RWPE1 (cell line): ENCODE data around the gene OGFR.
A peak's percentile ranks its signal among the peaks of the same experiment; 100 is the strongest.

Source experiments
- CTCF ChIA-PET: fragments of 350-600 bp; sonication (Branson Sonifier 250); formaldehyde crosslinking; extraction: SDS; loops from one replicate; lab custom pipeline; 2021; lab: Yijun Ruan, JAX
- POLR2A ChIA-PET: fragments of 400-600 bp; formaldehyde crosslinking; extraction: SDS; loops from one replicate; lab custom pipeline; 2020; ENCODE audit warnings: antibody characterized with exemption; ENCODE audit not compliant: low non-redundant PET; lab: Yijun Ruan, JAX
- DNase-seq: peaks from one replicate; pipeline ENCODE4 v3.0.0; 2012; ENCODE audit warnings: low spot score
- H3K27ac ChIP-seq: fragments of 450-650 bp; 2 replicates; pipeline ENCODE4 v1.5.1; 2017
- CTCF ChIP-seq: fragments of 450-650 bp; conservative IDR thresholded peaks from 2 replicates; pipeline ENCODE4 v1.5.1; 2017; ENCODE audit warnings: low read depth, mild to moderate bottlenecking

Gene OGFR

DNA sequence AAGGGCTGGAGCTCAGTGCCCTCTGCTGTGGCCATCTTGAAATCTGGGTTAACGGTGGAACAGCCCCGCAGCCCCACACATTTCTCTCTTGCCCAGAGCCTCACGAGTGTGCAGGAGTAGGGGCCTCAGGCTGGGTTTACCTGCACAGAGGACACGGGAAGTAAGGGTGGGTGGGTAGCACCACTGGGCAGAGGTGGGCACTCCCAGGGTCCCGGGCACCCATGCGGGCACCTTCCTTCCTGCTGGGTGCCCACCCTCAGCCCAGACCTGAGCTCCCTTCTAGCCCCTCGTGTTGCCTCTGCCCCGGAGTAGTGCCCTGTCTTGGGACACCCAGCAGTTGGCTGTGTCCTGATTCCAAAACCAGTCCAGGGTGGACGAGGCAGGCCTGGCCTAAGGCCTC is 23.4 kb downstream of the OGFR start:
- no peak for DNase-seq
- peak overlapping the region; percentile 10; the same call in 1 of the 2 replicates for H3K27ac ChIP-seq
- ChIA-PET POLR2A (interaction anchor here (0.6 kb wide), 1 partner anchor 21 kb away, joined by 3 read pairs; no protein-coding TSS in a partner anchor), CTCF (interaction anchor here (0.6 kb wide), 1 partner anchor 36 kb away, joined by 3 read pairs; no protein-coding TSS in a partner anchor)
- no peak for TF ChIP-seq CTCF

DNA sequence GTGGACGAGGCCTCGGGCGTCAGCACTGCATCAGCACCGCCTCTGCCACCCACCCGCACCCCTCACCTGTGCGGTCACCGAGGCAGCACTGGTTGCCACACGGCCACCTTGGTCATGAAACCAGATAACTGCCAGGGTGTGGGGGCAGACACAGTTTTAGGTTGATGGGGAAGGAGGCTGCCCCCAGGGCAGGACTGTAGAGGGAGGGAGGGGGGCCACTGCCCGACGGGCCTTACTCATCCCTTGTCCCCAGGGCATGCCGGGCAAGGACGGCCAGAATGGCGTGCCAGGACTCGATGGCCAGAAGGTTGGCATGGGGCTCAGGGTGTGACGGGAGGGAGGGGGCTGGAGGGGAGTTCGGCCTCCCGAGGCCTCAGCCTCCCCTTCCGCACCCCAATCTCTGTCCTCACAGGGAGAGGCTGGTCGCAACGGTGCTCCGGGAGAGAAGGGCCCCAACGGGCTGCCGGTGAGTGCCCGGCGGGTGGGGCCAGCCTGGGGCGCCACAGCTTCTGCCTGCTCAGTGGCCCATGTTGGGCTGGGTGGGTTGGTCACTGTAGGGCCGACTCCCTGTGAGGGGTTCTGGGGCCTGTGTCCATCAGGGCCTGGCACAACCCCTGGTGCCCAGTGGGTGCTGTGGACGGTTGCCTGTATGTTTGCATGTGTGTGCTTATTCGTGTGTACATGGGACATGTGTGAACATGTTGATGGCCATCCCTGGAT is 24.0 kb downstream of the OGFR start:
- CTCF ChIA-PET = interaction anchor here (0.5 to 0.6 kb wide), 3 partner anchors 36 to 180 kb away, joined by 3 read pairs; no protein-coding TSS in a partner anchor
- POLR2A ChIA-PET = no interaction called here
- no peak for TF ChIP-seq CTCF
- DNase-seq = no peak
- H3K27ac ChIP-seq = peak overlapping the region; percentile 10

DNA sequence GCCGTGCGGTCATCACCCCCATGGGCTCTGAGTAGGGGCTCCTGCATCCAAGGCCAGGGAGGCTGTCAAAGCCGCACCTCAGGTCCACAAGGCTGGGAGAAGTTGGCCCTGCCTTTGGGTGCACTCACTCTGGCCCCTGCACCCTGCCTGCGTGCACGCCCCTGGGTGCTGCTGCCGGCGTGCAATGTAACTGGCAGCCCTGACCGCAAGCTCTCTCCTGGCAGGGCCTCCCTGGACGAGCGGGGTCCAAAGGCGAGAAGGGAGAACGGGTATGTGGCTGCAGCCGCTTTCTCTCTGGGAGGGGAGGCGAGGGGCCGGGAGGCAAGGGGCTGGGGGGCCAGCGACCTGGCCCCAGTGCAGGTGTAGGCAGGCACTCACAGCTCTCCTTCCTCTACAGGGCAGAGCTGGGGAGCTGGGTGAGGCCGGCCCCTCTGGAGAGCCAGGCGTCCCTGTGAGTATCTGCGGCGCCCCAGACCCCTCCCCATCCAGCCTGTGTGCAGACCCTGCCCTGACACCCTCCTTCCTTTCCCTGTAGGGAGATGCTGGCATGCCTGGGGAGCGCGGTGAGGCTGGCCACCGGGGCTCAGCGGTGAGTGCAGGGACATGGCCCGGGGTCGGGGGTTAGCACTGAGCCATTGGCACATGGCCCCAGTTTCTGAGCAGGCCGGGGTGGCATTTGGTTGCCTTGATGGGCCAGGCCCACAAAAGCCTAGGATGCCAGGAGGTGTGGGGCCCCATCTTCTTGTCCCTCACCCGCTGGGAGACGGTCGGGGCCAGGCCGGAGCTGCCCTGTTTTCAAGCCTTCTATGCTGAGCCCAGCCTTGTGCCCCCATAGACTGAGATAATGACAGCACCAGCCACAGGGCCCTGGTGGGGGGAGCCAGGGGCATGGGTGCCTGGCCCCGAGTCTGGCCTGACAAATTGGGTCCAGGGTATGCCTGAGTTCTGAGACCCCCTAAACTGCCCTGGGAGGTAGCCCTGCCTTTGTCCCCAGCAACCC is 24.9 kb downstream of the OGFR start:
- peak overlapping the region; percentile 10 for H3K27ac ChIP-seq
- ChIA-PET CTCF (interaction anchor here (0.5 to 0.6 kb wide), 2 partner anchors 46 to 179 kb away, joined by 3 read pairs; no protein-coding TSS in a partner anchor), POLR2A (no interaction called here)
- no peak for DNase-seq
- TF ChIP-seq CTCF = no peak

DNA sequence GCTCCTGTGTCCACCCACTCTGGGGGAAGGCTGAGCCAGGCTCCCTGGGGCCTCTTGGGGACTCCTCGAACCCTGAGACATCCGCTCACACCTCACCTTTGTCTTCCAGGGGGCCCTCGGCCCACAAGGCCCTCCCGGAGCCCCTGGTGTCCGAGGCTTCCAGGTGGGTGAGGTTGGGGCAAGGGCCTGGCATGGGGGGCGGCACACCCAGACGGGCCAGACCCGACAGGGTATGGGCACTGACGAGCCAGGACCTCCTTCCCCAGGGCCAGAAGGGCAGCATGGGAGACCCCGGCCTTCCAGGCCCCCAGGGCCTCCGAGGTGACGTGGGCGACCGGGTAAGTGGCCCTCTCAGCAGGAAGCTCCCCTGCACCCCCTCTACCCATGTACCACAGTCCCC is 25.6 kb downstream of the OGFR start:
- no peak for DNase-seq
- POLR2A ChIA-PET = no interaction called here
- peak overlapping the region; percentile 10 for H3K27ac ChIP-seq
- CTCF ChIA-PET = interaction anchor here (0.6 kb wide), 1 partner anchor 42 kb away, joined by 3 read pairs; no protein-coding TSS in a partner anchor
- no peak for TF ChIP-seq CTCF

GRCh38 chr20:62830821-62831220 is 26.2 kb downstream of the OGFR start:
- no peak for DNase-seq
- ChIA-PET CTCF (interaction anchor here (0.6 kb wide), 1 partner anchor 42 kb away, joined by 3 read pairs; no protein-coding TSS in a partner anchor), POLR2A (no interaction called here)
- peak overlapping the region; percentile 71 for H3K27ac ChIP-seq
- no peak for TF ChIP-seq CTCF

DNA sequence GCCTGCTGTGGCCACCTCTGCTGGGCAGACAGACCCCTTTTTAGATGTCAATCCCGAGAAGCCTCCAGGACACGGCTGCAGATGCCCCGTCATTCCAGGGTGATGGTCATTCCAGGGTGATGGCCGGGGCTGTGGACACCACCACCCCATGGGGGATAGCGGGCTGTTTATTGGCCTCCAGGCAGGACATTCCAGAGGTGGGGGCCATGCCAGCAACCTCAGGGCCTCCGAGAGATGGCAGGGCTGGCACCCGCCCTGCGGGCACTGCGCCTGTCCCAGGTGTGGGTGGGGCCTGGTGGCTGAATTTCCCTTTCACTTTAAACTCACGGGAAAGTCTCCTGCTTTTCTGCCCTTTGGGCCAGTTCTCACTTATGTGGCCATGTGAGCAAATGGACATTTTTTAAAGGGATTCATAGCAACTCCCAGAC is 26.7 kb downstream of the OGFR start:
- TF ChIP-seq CTCF = no peak
- no peak for DNase-seq
- ChIA-PET CTCF (interaction anchor here (0.6 kb wide), 1 partner anchor 1143 kb away, joined by 4 read pairs; no protein-coding TSS in a partner anchor), POLR2A (no interaction called here)
- peak overlapping the region; percentile 71 for H3K27ac ChIP-seq
